EL (cell line): ENCODE measurements around the gene HEPACAM2.

Source experiments
- DNase-seq: peaks from one replicate; pipeline ENCODE4 v3.0.0-alpha.2; 2016

The HEPACAM2 gene

GRCh38 chr7:93146472-93147141 lies 79.7 kb downstream of the HEPACAM2 start:
- DNase-seq = no peak

GRCh38 chr7:93146036-93146435 lies 80.2 kb downstream of the HEPACAM2 start:
- no peak for DNase-seq

- no peak for DNase-seq
Observed at GRCh38 chr7:93145354-93145753, 80.9 kb downstream of the HEPACAM2 start.

GRCh38 chr7:93142127-93142526 lies 84.1 kb downstream of the HEPACAM2 start:
- DNase-seq = peak; percentile 37

GRCh38 chr7:93140582-93141191 lies 85.6 kb downstream of the HEPACAM2 start:
- DNase-seq = no peak

GRCh38 chr7:93138576-93138975 lies 87.7 kb downstream of the HEPACAM2 start:
- DNase-seq = no peak
